SK-N-MC (cell line): Measurements from ENCODE around the gene EPRS1.

Experiments
- DNase-seq: peaks from one replicate; pipeline ENCODE4 v3.0.0-alpha.2; 2011; ENCODE audit warnings: low read depth, low spot score
- H3K27ac ChIP-seq: fragments of 200-600 bp; sonication (generic); 2 replicates; pipeline ENCODE4 v1.5.1; 2016; ENCODE audit warnings: mixed run types
- H3K36me3 ChIP-seq: fragments of 200-600 bp; sonication (generic); 2 replicates; pipeline ENCODE4 v1.6.1; 2017; ENCODE audit warnings: antibody characterized with exemption, low read length, mixed read lengths; ENCODE audit not compliant: insufficient read depth
- H3K4me3 ChIP-seq: fragments of 200-600 bp; sonication (generic); 2 replicates; pipeline ENCODE4 v1.5.1; 2016
- H3K9ac ChIP-seq: fragments of 200-600 bp; sonication (generic); 2 replicates; pipeline ENCODE4 v1.8.0; 2017; ENCODE audit warnings: mixed run types, mixed read lengths; ENCODE audit not compliant: insufficient read length
- H3K9me3 ChIP-seq: fragments of 200-600 bp; sonication (generic); 2 replicates; pipeline ENCODE4 v1.6.1; 2017; ENCODE audit warnings: low read depth, mild to moderate bottlenecking, antibody characterized with exemption, low read length, moderate library complexity, mixed read lengths
- EZH2 ChIP-seq: fragments of 200-600 bp; sonication (generic); IDR thresholded peaks from one replicate; pipeline ENCODE4 v1.6.1; 2017; ENCODE audit warnings: antibody characterized with exemption
- FOXP2 ChIP-seq: optimal IDR thresholded peaks from 2 replicates; pipeline ENCODE3; 2011; ENCODE audit warnings: mild to moderate bottlenecking, moderate library complexity; ENCODE audit not compliant: insufficient read depth; ENCODE audit errors: extremely low read length, control extremely low read depth
- POLR2AphosphoS5 ChIP-seq: IDR thresholded peaks from 2 replicates; pipeline ENCODE4 v1.6.1; 2012; ENCODE audit warnings: mild to moderate bottlenecking, low read depth, low read length, borderline replicate concordance

Gene EPRS1

GRCh38 chr1:220013497-220013896 is 32.8 kb downstream of the EPRS1 start:
- no peak for TF ChIP-seq EZH2
- no peak for TF ChIP-seq POLR2AphosphoS5
- no peak for TF ChIP-seq FOXP2
- Histone ChIP-seq H3K36me3 (peaks cover 57% of the 10 kb centered on the region), H3K9me3 (no peaks in the 10 kb centered on the region), H3K9ac (no peak overlapping the region), H3K27ac (no peak overlapping the region), H3K4me3 (no peak overlapping the region)
- DNase-seq, result no peak

GRCh38 chr1:220012259-220012658 is 34.0 kb downstream of the EPRS1 start:
- H3K9me3 ChIP-seq, result no peaks in the 10 kb centered on the region
- H3K9ac ChIP-seq, result no peak overlapping the region
- H3K4me3 ChIP-seq, result no peak overlapping the region
- TF ChIP-seq EZH2, result no peak
- no peak for TF ChIP-seq FOXP2
- TF ChIP-seq POLR2AphosphoS5, result no peak
- no peak for DNase-seq
- peaks cover 48% of the 10 kb centered on the region for H3K36me3 ChIP-seq
- no peak overlapping the region for H3K27ac ChIP-seq

- H3K27ac ChIP-seq, result no peak overlapping the region
- H3K4me3 ChIP-seq, result no peak overlapping the region
- H3K36me3 ChIP-seq, result peaks cover 48% of the 10 kb centered on the region
- DNase-seq, result no peak
- H3K9me3 ChIP-seq, result no peaks in the 10 kb centered on the region
- no peak overlapping the region for H3K9ac ChIP-seq
- TF ChIP-seq POLR2AphosphoS5 (no peak), EZH2 (no peak), FOXP2 (no peak)
Observed at GRCh38 chr1:220011620-220012019, 34.7 kb downstream of the EPRS1 start.

- H3K27ac ChIP-seq, result no peak overlapping the region; the same call in 1 of the 2 replicates
- TF ChIP-seq FOXP2 (no peak), POLR2AphosphoS5 (no peak), EZH2 (no peak)
- H3K9me3 ChIP-seq, result no peaks in the 10 kb centered on the region
- no peak for DNase-seq
- no peak overlapping the region for H3K4me3 ChIP-seq
- no peak overlapping the region for H3K9ac ChIP-seq
- H3K36me3 ChIP-seq, result peaks cover 64% of the 10 kb centered on the region
Observed at GRCh38 chr1:220007438-220007837, 38.9 kb downstream of the EPRS1 start.

GRCh38 chr1:220005489-220005888 is 40.8 kb downstream of the EPRS1 start:
- H3K27ac ChIP-seq, result peak overlapping the region; percentile 70; the same call in 1 of the 2 replicates
- no peaks in the 10 kb centered on the region for H3K9me3 ChIP-seq
- TF ChIP-seq POLR2AphosphoS5 (no peak), EZH2 (no peak), FOXP2 (no peak)
- H3K9ac ChIP-seq, result no peak overlapping the region
- DNase-seq, result no peak
- peaks cover 68% of the 10 kb centered on the region for H3K36me3 ChIP-seq
- no peak overlapping the region for H3K4me3 ChIP-seq

GRCh38 chr1:220003610-220004299 is 42.5 kb downstream of the EPRS1 start:
- no peak overlapping the region for H3K9ac ChIP-seq
- peaks cover 64% of the 10 kb centered on the region for H3K36me3 ChIP-seq
- no peak overlapping the region for H3K4me3 ChIP-seq
- H3K27ac ChIP-seq, result no peak overlapping the region
- TF ChIP-seq FOXP2 (no peak), POLR2AphosphoS5 (no peak), EZH2 (no peak)
- DNase-seq, result no peak
- H3K9me3 ChIP-seq, result no peaks in the 10 kb centered on the region

- Histone ChIP-seq H3K27ac (no peak overlapping the region), H3K9me3 (no peaks in the 10 kb centered on the region), H3K4me3 (no peak overlapping the region), H3K9ac (no peak overlapping the region), H3K36me3 (peaks cover 64% of the 10 kb centered on the region)
- DNase-seq, result no peak
- TF ChIP-seq FOXP2, result no peak
- no peak for TF ChIP-seq POLR2AphosphoS5
- TF ChIP-seq EZH2, result no peak
Observed at GRCh38 chr1:220003015-220003414, 43.3 kb downstream of the EPRS1 start.

GRCh38 chr1:220001095-220001501 is 45.2 kb downstream of the EPRS1 start:
- H3K9me3 ChIP-seq, result no peaks in the 10 kb centered on the region
- DNase-seq, result no peak
- no peak overlapping the region for H3K27ac ChIP-seq
- no peak overlapping the region for H3K9ac ChIP-seq
- peaks cover 72% of the 10 kb centered on the region for H3K36me3 ChIP-seq
- H3K4me3 ChIP-seq, result no peak overlapping the region
- TF ChIP-seq FOXP2 (no peak), POLR2AphosphoS5 (no peak), EZH2 (no peak)

- H3K27ac ChIP-seq, result no peak overlapping the region
- no peak overlapping the region for H3K9ac ChIP-seq
- no peak for DNase-seq
- H3K9me3 ChIP-seq, result no peaks in the 10 kb centered on the region
- H3K4me3 ChIP-seq, result no peak overlapping the region
- TF ChIP-seq EZH2 (no peak), POLR2AphosphoS5 (no peak), FOXP2 (no peak)
- peaks cover 74% of the 10 kb centered on the region for H3K36me3 ChIP-seq
Observed at GRCh38 chr1:219999821-220000220, 46.5 kb downstream of the EPRS1 start.
